Measurements from ENCODE around the gene CYSLTR2. TPM values are rescaled to one million over a fixed set of nuclear protein-coding genes. Genes with fewer than 3 reads are reported as not detected.

Gene CYSLTR2
- total and polyA plus RNA-seq, 2 donors (not counting 1 experiment from before 2014, with no cell fraction given), result 0.09 TPM; not detected in 1

DNA sequence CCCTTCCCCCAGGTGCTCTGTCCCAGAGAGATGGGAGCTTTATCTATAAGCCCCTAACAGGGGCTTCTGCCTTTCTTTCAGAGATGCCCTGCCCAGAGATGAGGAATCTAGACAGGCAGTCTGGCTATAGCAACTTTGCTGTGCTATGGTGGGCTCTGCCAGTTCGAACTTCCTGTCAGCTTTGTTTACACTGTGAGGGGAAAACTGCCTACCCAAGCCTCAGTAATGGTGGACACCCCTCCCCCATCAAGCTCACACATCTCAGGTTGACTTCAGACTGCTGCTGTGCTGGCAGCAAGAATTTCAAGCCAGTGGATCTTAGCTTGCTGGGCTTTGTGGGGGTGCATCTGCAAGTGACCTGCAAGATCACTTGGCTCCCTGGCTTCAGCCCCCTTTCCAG, 21.5 kb downstream of the CYSLTR2 start:
- Histone ChIP-seq H3K4me3 (ENCODE audit: control extremely low read depth in 1 of 5, extremely low read depth in 1 of 5, insufficient read depth in 1 of 5, low read depth in 2 of 5, low read length in 4 of 5) (no peak overlapping the region), H3K79me2 (ENCODE audit: control insufficient read depth, insufficient read depth, low read length) (no peaks in the 10 kb centered on the region), H3K27ac (ENCODE audit: low read length in 2 of 2) (no peak overlapping the region), H3K4me2 (replicated peaks; ENCODE audit: low read depth, low read length, poor library complexity, severe bottlenecking) (no peak overlapping the region), H2AFZ (ENCODE audit: insufficient read depth, low read depth, low read length, poor library complexity, severe bottlenecking) (no peak overlapping the region), H3K36me3 (replicated peaks in 1 of 2; ENCODE audit: control extremely low read depth in 1 of 2, control insufficient read depth in 1 of 2, extremely low read depth in 1 of 2, insufficient read depth in 2 of 2, low read length in 1 of 2) (no peaks in the 10 kb centered on the region), H3K9me3 (ENCODE audit: control extremely low read depth in 1 of 3, control insufficient read depth in 2 of 3, insufficient read depth in 1 of 3, low read length in 2 of 3) (peaks cover 0 to 10% (median 3%) of the 10 kb centered on the region in 3 donors), H4K20me1 (ENCODE audit: control insufficient read depth, insufficient read depth, low read length, poor library complexity, severe bottlenecking) (no peaks in the 10 kb centered on the region), H3K27me3 (replicated peaks in 1 of 4; ENCODE audit: control extremely low read depth in 1 of 4, control insufficient read depth in 3 of 4, insufficient read depth in 4 of 4, low read length in 3 of 4) (no peaks in the 10 kb centered on the region), H3K4me1 (ENCODE audit: control insufficient read depth in 2 of 2, insufficient read depth in 2 of 2, low read length in 2 of 2) (no peaks in the 10 kb centered on the region), H3K9ac (ENCODE audit: low read length) (no peak overlapping the region)
- POLR2A ChIA-PET, result no interaction called here
- H3K27me3 Mint-ChIP-seq, result peaks cover 35% of the 10 kb centered on the region
- intact Hi-C loops (cut with micrococcal nuclease), result no loop called here
- ATAC-seq (ENCODE audit: low read depth) (no peak), DNase-seq (no peak)
- no peaks in the 10 kb centered on the region for H3K4me1 Mint-ChIP-seq
- H3K9me3 Mint-ChIP-seq (ENCODE audit: insufficient read depth), result peaks cover 3% of the 10 kb centered on the region
- no peak overlapping the region for H3K4me3 Mint-ChIP-seq
- TF ChIP-seq CTCF (IDR thresholded peaks at IDR 0.05), result no peak
- TF ChIP-seq EZH2 (IDR thresholded peaks at IDR 0.05; ENCODE audit: borderline replicate concordance, insufficient read depth, low read depth, low read length, poor library complexity, severe bottlenecking), result no peak
- no peak overlapping the region for H3K27ac Mint-ChIP-seq
- WGBS (ENCODE audit: insufficient coverage), result no CpG with 5 or more reads among the region's 1 CpG
- CTCF ChIA-PET, result no interaction called here

DNA sequence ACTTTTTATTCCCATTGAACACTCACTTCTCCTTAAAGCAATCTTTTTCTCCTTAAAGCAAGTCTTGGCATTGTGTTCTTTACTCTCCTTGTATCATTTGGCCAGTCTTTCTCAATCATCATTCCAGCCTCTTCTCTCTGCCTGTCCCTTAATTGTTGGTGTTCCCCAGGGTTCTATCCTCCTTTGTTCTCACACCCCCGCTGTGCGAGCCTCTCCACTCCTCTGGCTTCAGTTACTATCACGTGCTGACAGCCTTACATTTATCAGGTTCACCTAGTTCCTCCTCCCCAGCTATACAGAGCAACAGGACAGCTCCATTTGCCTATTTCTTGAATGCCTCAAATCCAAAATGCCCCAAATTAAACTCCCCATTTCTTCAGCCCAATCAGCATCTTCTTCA, 24.6 kb downstream of the CYSLTR2 start:
- POLR2A ChIA-PET, result no interaction called here
- Mint-ChIP-seq H3K9me3 (ENCODE audit: insufficient read depth) (no peaks in the 10 kb centered on the region), H3K4me1 (no peaks in the 10 kb centered on the region)

More for the DNA sequence above, 24.6 kb downstream of the CYSLTR2 start:
- Histone ChIP-seq H3K4me3 (ENCODE audit: control extremely low read depth in 1 of 5, extremely low read depth in 1 of 5, insufficient read depth in 1 of 5, low read depth in 2 of 5, low read length in 4 of 5) (no peak overlapping the region), H3K27me3 (replicated peaks in 1 of 4; ENCODE audit: control extremely low read depth in 1 of 4, control insufficient read depth in 3 of 4, insufficient read depth in 4 of 4, low read length in 3 of 4) (no peaks in the 10 kb centered on the region), H3K27ac (ENCODE audit: low read length in 2 of 2) (no peak overlapping the region), H3K36me3 (replicated peaks in 1 of 2; ENCODE audit: control extremely low read depth in 1 of 2, control insufficient read depth in 1 of 2, extremely low read depth in 1 of 2, insufficient read depth in 2 of 2, low read length in 1 of 2) (no peaks in the 10 kb centered on the region), H3K4me1 (ENCODE audit: control insufficient read depth in 2 of 2, insufficient read depth in 2 of 2, low read length in 2 of 2) (no peaks in the 10 kb centered on the region), H3K9me3 (ENCODE audit: control extremely low read depth in 1 of 3, control insufficient read depth in 2 of 3, insufficient read depth in 1 of 3, low read length in 2 of 3) (peaks cover 0 to 10% (median 0%) of the 10 kb centered on the region in 3 donors), H2AFZ (ENCODE audit: insufficient read depth, low read depth, low read length, poor library complexity, severe bottlenecking) (no peak overlapping the region), H3K79me2 (ENCODE audit: control insufficient read depth, insufficient read depth, low read length) (no peaks in the 10 kb centered on the region), H3K9ac (ENCODE audit: low read length) (no peak overlapping the region), H3K4me2 (replicated peaks; ENCODE audit: low read depth, low read length, poor library complexity, severe bottlenecking) (no peak overlapping the region), H4K20me1 (ENCODE audit: control insufficient read depth, insufficient read depth, low read length, poor library complexity, severe bottlenecking) (no peaks in the 10 kb centered on the region)
- H3K4me3 Mint-ChIP-seq, result no peak overlapping the region
- ATAC-seq (ENCODE audit: low read depth) (no peak), DNase-seq (no peak)
- no peak overlapping the region for H3K27ac Mint-ChIP-seq
- CTCF ChIA-PET, result no interaction called here
- 94% methylated on average over 3 of the region's 3 CpGs for WGBS (ENCODE audit: insufficient coverage)
- H3K27me3 Mint-ChIP-seq, result peaks cover 32% of the 10 kb centered on the region
- TF ChIP-seq EZH2 (IDR thresholded peaks at IDR 0.05; ENCODE audit: borderline replicate concordance, insufficient read depth, low read depth, low read length, poor library complexity, severe bottlenecking), result no peak
- intact Hi-C loops (cut with micrococcal nuclease), result no loop called here

Measured in B cell (primary cell).